ENCODE measurements around the gene GDPD5.

The GDPD5 gene, protein sequence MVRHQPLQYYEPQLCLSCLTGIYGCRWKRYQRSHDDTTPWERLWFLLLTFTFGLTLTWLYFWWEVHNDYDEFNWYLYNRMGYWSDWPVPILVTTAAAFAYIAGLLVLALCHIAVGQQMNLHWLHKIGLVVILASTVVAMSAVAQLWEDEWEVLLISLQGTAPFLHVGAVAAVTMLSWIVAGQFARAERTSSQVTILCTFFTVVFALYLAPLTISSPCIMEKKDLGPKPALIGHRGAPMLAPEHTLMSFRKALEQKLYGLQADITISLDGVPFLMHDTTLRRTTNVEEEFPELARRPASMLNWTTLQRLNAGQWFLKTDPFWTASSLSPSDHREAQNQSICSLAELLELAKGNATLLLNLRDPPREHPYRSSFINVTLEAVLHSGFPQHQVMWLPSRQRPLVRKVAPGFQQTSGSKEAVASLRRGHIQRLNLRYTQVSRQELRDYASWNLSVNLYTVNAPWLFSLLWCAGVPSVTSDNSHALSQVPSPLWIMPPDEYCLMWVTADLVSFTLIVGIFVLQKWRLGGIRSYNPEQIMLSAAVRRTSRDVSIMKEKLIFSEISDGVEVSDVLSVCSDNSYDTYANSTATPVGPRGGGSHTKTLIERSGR

DNA sequence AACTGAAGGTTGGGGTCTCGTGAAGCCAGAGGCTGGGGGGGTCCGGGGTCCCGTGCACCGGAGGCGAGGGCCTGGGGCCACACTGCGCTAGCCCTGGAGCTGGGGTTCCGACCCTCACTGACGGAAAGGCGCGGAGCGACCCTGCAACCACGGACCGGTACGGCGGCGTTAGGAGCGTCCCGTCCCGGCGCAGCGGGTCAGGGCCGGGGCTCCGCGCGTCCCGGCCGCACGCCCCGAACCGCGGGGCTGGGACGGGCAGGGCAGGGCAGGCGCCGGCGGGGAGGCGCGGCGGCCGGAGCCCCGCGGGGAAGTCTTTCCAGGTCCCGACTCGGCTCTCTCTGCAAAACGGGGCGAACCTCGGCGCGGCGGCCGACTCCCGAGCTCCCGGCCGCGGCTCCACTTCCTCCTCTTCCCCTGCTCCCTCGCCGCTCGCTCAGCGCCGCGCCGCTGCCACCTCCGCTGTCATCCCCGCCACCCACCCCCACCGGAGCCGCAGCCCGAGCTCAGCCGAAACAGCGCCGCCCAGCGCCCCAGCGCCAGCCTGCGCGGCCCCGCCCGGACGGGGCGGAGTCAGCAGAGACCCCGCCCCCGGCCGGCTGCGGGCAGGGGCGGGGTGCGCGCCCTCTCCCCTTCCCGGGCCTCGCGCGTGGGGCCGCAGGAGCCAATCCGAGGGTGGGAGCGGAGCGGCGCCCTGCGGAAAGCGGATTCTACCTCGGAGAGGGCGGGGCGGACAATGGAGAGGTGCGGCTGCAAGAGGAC lies at the start of gene GDPD5:
GDPD5 (minus strand) TSS at position 509 of the 759 bp plus-strand sequence. CDS start 48,206 bp downstream, outside the sequence.
- DNase-seq: peak; percentile 55

DNA sequence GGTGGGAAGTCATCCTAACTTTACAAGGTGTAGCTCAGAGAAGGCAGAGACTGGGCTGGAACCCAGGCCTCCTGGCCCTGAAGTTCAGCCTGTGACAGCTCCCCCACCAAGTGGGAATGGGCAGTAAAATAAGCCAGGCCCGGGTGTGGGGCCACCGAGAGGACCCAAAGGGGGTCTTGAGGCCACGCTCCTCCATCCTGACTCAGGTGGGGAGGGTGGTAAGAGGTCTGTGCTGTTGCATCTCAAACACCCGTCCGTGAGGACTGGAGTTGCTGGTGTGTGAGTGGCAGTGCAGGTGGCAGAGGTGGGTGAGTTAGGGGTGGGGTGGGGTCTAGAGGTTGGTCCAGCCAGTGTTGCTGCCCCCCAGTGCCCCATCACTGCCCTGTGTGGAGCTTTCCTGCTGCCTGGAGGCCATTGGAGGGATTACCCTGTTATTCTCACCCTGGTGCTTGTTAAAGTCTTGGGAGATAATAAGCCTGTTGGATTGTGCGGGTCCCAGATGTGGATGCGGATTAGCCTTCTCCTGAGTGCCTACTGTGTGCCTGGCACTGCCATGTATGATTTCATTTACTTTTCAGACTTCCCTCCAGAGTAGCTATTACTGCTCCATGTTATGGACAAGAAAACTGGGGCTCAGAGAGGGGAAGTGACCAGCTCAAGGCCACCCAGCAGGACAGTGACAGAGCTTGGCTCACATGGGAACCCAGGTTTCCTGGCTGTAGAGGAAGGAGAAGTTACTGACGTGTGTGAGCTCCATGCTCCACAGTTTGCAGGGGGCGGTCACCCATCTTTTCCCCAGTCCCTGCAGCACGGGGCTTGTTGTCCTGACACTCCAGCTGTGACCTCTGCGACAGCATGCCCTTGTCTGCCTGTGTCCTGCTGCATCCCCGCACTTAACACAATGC lies 49.2 kb upstream of the GDPD5 start:
- DNase-seq: no peak

DNA sequence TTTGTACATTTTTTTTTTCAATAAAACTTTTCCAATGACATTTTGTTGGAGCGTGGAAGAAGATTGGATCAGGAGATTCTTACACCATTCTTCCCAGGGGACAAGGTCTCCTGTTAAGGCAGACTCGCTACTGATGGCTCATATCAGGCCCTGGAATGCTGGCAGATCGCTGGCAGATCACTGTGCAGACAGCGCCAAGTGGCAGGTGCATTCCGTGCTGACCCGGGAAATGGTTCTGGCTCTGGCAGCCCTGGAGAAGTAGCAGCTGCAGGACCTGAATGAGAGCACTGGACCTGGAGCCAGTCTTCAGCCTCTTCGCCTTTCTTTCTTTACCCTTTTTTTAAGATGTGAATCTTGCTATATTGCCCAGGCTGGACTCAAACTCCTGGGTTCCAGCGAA lies 47.0 kb upstream of the GDPD5 start:
- no peak for DNase-seq

DNA sequence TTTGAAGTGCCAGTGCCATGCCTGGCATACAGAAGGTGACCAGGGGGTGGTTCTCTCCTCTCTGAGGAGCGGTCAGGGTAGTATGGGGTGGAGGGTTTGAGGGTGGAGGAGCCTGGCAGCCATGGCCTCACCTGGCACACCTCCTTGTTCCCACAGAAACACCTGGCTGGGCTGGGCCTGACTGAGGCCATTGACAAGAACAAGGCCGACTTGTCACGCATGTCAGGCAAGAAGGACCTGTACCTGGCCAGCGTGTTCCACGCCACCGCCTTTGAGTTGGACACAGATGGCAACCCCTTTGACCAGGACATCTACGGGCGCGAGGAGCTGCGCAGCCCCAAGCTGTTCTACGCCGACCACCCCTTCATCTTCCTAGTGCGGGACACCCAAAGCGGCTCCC lies 45.9 kb upstream of the GDPD5 start:
- no peak for DNase-seq

DNA sequence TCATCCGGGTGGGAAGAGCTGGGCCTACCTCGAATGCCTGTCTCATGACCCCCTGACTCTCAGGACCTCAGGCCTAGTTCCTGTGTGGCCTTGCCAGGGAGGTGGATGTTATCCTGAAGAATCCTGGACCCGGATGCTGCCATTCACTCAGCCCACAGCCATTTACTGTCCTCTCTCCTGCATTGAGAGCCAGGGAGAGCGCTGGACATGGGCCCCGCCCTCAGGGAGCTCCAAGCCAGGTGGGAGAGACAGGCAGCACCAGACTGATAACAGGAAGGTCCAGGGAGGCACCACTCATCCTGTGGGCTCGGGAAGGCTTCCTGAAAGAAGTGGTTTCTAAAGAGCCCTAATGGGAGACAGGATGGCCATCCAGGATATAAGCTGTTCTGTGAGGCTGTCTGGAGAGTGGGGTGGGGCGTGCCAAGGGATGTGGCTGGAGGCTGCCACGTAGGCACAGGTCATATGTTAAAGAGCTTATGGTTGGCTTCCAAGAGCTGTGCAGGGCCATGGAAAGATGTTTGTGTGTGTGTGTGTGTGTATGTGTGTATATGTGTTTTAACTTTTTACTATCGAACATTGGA lies 44.9 kb upstream of the GDPD5 start:
- DNase-seq: no peak

DNA sequence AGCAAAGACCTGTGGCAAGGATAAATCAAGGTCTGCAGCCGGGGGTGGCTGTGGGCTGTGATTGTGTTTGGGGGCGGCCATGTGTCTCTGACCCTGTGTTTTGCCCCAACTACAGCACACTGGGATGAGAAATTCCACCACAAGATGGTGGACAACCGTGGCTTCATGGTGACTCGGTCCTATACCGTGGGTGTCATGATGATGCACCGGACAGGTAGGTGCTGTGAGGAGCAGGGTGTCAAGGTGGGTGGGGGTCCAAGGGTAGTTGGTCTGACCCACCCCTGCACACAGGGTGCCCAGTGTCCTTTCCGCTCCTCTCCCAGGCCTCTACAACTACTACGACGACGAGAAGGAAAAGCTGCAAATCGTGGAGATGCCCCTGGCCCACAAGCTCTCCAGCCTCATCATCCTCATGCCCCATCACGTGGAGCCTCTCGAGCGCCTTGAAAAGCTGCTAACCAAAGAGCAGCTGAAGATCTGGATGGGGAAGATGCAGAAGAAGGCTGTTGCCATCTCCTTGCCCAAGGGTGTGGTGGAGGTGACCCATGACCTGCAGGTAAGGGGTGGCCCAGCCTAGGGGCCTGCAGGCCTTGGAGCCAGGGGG lies 43.0 kb upstream of the GDPD5 start:
- no peak for DNase-seq

DNA sequence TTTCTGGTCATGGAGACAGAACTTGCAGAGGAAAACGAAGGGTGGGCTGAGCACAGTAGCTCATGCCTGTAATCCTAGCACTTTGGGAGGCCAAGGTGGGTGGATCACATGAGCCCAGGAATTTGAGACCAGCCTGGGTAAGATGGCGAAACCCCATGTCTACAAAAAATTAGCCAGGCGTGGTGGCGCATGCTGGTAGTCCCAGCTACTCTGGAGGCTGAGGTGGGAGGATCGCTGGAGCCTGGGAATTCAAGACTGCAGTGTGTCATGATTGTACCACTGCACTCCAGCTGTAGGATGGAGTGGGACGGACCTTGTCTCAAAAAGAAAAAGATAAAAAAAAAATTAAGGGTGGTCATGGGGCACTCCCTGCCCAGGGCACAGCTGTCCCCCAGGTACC lies 42.2 kb upstream of the GDPD5 start:
- no peak for DNase-seq

DNA sequence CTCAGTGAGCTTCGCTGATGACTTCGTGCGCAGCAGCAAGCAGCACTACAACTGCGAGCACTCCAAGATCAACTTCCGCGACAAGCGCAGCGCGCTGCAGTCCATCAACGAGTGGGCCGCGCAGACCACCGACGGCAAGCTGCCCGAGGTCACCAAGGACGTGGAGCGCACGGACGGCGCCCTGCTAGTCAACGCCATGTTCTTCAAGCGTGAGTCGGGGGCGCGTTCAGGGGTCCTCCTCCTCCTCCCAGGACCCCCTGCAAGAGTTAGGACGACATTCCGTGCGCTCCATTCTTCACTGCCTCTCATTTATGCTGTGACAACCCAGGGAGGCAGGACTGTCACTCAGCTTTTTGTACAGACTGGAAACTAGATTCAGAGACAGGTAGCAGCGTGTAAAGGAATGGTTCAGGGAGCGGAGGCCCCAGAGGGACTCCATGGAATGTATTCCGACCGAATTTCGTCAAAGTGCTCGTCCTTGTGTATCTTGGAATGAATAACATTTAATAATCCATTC lies 41.1 kb upstream of the GDPD5 start:
- no peak for DNase-seq

DNA sequence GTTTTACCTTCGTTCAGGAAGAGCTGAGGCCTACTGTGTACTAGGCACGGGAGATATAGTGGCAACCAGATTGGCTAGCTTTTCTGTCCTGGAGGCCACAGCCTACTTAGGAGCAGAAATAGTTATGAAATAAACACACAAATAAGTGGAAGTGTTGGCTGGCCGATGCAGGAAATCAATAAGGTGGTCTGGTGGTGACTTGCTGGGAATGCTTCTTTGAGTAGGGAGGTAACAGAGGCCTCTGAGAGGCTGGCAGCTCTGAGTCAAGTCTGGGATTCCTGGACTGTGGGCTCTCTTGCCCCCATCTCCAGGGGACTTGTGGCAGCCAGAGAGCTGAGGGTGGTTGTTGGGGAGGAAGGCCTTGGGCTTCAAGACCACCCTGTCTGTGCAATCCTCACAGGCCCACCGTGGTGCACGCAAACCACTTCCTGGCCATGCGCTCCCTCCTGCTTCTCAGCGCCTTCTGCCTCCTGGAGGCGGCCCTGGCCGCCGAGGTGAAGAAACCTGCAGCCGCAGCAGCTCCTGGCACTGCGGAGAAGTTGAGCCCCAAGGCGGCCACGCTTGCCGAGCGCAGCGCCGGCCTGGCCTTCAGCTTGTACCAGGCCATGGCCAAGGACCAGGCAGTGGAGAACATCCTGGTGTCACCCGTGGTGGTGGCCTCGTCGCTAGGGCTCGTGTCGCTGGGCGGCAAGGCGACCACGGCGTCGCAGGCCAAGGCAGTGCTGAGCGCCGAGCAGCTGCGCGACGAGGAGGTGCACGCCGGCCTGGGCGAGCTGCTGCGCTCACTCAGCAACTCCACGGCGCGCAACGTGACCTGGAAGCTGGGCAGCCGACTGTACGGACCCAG lies 40.4 kb upstream of the GDPD5 start:
- no peak for DNase-seq

DNA sequence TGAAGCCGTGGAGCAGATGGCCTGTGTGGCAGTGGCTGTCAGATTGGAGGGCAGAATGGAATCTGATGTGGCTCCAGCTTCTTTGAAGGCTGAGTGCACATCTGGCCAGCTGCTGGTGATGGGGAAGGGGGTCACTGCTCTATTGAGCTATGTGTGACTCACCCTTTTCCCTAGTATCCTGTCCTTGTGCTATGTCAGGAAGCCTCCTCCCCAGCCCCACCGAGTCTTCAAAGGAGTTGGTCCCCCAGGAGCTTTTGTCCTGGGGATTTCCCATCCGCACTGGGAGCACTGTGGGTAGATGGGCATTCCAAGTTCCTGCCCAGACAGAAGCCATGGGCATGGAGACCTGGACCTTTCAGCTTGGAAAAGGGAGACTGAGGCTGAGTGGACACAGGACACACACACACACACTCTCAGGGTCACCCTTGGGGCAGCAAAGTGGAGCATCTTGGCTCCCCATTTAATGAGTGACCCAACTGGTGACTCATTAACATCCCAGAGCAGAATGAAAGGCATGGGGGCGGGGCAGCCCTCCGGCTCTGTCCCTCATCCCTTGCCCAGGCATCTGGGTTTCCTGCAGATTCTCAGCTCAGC lies 39.6 kb upstream of the GDPD5 start:
- peak; percentile 82 for DNase-seq

DNA sequence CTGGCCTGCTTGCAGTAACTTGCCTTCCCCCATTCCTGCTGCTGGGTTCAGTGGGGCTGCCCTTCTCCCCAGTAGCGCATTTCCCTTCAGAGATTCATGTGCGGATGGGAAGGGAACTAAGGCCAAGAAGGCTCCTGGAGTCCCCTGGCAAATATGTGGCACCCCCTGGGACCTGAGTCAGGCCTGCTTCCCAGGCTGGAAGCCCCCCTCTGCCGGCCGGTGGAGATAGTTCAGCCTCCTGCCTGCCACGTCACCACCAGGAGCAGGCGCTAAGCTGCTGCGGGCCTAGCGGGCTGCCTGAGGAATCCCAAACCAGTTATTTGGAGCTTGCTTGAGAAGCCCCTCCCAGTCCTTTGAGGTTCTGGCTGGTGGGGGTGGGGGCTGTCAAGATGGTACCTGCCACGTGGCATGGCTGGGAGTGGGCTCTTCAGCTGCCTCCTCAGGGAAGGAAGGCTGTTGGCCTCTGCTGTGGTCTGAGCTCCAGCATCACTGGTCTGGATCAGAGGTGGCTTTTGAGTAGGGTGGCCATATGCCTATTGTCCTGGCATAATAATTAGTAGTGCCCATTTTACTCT lies 38.3 kb upstream of the GDPD5 start:
- DNase-seq: peak; percentile 80

DNA sequence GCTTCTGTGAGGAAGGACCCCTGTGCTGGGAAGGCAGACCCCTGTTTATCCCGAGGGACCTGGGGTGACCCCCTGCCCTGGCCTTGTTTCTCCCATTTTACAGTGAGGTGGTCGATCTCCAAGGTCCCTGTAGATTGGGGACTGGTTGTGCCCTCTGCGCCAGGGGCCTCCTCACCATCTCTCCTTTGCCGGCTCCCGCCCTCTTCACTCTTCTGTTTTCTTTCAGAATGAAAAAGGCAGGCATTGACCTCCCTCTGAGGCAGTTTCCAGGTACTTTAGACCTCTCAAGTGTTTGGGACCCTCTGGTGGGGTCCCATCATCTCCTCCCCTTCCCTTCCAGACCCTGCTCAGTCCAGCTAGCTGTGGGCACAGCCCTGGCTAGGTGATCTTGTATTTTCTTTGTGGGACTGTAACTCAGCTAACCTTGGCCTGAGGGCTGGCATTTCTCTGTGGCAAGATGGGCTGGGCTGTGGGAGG lies 37.8 kb upstream of the GDPD5 start:
- no peak for DNase-seq

DNA sequence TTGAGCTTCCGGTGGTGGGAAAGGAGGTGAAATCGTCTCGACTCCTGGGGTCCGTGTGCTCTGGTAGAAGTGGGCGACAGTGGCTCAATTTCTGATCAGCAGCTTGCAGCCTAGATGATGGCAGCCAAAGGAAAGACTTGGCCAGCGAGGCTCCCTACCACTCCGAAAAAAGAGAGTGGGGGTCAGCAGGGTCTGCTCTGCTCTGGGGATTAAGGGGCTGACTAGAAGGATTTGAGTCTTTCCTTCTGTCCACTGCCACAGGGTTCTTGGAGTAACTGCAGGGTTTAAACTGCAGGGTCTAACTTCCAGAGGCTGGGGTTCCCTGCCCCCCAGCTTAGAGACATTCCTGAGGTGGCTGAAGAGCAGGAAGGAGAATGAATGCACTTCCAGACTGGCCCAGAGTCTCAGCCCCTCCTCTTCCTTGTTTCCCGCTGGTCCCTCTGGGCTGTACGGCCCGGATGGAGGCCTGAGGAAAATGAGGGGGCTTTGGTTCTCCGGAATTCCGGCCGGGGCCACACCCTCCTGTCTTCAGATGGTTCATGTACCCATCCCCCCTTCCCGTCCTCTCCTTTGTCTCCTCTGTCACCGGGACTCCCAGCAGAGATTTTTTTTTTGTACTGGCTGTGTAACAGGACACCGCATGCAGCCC lies 37.2 kb upstream of the GDPD5 start:
- DNase-seq: peak; percentile 65

DNA sequence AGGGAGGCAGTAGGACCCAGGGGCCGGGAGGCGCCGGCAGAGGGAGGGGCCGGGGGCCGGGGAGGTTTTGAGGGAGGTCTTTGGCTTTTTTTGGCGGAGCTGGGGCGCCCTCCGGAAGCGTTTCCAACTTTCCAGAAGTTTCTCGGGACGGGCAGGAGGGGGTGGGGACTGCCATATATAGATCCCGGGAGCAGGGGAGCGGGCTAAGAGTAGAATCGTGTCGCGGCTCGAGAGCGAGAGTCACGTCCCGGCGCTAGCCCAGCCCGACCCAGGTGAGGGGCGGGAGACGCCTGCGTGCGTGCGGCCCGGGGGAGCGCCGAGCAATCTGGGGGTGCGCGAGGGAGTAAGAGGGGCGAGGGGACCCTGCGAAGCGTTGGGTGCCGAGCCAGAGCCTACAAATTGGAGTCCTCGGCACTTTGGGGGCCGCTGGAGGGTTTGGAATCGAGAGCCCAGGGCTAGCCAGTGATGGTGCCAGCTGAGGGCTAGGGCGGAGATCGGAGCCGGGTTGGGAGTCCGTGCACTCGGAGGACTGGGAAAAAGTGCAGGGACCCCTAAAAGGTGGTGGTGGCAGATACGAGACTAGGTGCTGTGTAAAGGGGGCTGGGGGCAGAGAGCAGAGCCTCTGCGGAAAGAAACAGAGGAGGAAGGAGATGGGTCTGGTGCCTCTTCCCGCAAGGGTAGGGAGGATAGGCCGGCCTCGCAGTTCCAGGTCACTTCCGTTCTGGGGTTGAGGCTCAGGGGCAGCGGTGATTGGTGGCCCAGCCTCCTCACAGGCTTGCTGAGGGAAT lies 36.5 kb upstream of the GDPD5 start, which contains the start of gene SERPINH1:
SERPINH1 (plus strand) TSS at position 206 of the 788 bp plus-strand sequence. CDS start 4,097 bp downstream, outside the sequence.
- DNase-seq: peak; percentile 82

DNA sequence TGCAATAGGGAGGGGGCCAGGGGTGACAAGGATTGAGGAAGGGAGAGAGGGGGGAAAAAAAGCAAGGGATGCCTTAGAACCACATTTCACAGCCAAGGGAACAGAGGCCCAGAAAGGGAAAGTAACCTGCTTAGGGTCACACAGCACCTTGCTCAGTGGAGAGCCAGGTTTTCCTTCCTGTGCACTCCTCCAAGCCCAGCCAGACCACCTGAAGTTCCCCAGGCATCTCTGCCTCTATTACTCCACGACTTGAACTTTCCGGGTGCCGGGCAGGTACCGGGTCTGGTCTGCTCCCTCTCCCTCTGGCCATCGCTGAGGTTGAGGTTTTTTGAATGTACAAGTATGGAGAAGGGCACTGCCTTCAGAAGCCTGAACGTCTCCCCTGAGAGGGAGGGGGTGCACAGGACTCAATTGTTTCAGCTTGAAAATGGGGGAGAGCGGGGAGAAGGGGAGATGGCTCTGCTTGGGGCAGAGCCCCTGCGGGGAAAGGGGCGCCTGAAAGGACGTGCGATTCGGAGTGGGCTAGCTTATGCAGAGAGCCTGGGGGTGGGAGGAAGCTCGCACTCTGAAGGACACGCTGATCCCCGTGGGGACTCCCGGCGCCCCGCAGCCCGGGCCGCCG lies 35.8 kb upstream of the GDPD5 start:
- DNase-seq: no peak

DNA sequence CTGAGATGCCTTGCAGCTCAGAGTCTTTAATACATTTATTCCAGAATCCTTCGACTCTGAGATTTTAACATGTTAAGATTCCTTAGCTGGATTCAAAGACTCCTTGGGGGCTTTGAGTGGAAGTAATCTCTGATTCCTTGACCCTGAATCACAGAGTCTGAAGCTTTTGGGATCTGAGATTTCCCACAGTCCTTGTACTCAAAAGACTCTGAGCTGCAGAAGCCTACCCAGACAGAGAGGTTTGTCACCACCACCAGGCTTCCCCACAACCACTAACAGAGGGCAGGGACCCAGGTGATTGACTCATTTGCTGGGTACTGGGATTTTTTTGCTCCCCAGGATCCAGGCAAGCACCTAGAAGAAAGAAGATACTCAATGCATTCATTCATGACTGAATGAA lies 34.9 kb upstream of the GDPD5 start:
- DNase-seq: no peak

DNA sequence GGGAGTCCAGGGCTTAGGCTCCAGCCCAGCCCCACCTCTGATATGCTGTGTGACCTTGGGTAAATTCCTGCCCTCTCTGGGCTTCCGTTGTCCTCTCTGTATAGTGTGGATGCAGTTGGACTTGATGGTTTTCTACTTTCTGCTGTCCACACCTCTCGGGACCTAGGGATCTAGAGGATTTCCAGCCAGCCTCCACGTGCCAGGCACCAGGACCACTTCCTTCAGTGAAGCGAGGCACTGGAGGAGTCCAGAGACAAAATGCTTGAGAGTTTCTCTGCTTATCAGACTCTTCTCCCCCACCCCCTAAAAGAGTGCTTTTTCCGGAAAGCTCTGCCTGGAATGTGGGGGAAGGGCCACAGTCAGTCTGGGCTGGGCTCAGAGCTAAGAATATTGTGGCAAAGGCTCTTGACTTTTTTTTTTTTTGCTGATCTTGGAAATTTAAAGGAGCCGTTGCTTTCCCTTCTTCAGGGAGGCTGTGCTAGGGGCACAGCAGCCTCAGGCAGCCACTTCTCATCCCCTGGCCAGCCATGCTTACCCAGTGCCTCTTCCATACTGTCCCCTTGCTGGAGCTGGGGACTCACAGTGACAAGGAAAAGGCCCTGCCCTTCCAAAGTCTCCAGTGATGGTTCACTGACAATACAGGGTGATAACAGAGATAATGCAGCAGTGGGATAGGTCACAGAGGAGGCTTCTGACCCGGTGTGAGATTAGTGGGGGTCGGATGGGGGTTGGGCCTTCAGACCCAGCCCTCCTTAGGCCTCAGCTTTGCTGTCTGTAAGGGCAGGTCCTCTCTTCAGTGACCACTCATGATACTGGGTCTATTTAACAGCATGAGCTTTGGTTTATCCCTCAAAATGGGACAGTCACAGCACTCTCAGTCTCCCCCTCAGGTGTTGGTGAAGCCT lies 33.5 kb upstream of the GDPD5 start:
- peak; percentile 71 for DNase-seq
